Lower leg skin (tissue), 3 donors: ENCODE measurements around the gene NOTCH2.

Source experiments
- POLR2A ChIP-seq, 2 donors: fragments of 450-650 bp; IDR thresholded peaks; one replicate each; pipeline ENCODE4 v1.6.1; 2016 to 2017; ENCODE audit warnings: antibody characterized with exemption in 2 of 2, mild to moderate bottlenecking in 1 of 2, moderate library complexity in 1 of 2
- TF ChIP-seq, protein P1 (sequence below), 3 donors: fragments of 450-650 bp; IDR thresholded peaks; one replicate each; pipeline ENCODE4 v1.5.1; 2016; ENCODE audit warnings: antibody characterized with exemption in 3 of 3, mild to moderate bottlenecking in 3 of 3, moderate library complexity in 2 of 3

- TF ChIP-seq POLR2A (IDR thresholded peaks at IDR 0.05): no peak
- TF ChIP-seq, protein P1, sequence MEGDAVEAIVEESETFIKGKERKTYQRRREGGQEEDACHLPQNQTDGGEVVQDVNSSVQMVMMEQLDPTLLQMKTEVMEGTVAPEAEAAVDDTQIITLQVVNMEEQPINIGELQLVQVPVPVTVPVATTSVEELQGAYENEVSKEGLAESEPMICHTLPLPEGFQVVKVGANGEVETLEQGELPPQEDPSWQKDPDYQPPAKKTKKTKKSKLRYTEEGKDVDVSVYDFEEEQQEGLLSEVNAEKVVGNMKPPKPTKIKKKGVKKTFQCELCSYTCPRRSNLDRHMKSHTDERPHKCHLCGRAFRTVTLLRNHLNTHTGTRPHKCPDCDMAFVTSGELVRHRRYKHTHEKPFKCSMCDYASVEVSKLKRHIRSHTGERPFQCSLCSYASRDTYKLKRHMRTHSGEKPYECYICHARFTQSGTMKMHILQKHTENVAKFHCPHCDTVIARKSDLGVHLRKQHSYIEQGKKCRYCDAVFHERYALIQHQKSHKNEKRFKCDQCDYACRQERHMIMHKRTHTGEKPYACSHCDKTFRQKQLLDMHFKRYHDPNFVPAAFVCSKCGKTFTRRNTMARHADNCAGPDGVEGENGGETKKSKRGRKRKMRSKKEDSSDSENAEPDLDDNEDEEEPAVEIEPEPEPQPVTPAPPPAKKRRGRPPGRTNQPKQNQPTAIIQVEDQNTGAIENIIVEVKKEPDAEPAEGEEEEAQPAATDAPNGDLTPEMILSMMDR (IDR thresholded peaks at IDR 0.05): no peak
Measured at GRCh38 chr1:119917304-119918055, 152.0 kb downstream of the NOTCH2 start.
